Neural cell (in vitro differentiated cells): ENCODE data around the gene KREMEN2. TPM values are rescaled to one million over a fixed set of nuclear protein-coding genes. Genes with fewer than 3 reads are reported as not detected.
A peak's percentile ranks its signal among the peaks of the same experiment; 100 is the strongest.

Source experiments
- H2AFZ ChIP-seq: fragments of 200-600, 300-800 bp; sonication (generic), shearing (Covaris generic); 2 replicates; pipeline ENCODE4 v1.6.0; 2014; ENCODE audit warnings: low read depth, mild to moderate bottlenecking, antibody characterized with exemption, low read length, moderate library complexity
- H3F3A ChIP-seq: fragments of 200-600 bp; shearing (Covaris generic); 2 replicates; pipeline ENCODE4 v1.6.1; 2016; ENCODE audit warnings: mild to moderate bottlenecking, moderate library complexity, mixed read lengths, antibody characterized with exemption, low read length; ENCODE audit not compliant: insufficient read depth, poor library complexity, severe bottlenecking
- H3K27ac ChIP-seq: fragments of 200-600, 300-800 bp; sonication (generic), shearing (Covaris generic); 2 replicates; pipeline ENCODE4 v1.5.1; 2014; ENCODE audit warnings: mild to moderate bottlenecking, low read length, moderate library complexity
- H3K27me3 ChIP-seq: fragments of 300-800, 200-600 bp; sonication (generic), shearing (Covaris generic); 2 replicates; pipeline ENCODE4 v1.6.0; 2014; ENCODE audit warnings: mild to moderate bottlenecking, low read depth, low read length, moderate library complexity; ENCODE audit not compliant: insufficient read depth
- H3K36me3 ChIP-seq: fragments of 300-800, 200-600 bp; sonication (generic), shearing (Covaris generic); 2 replicates; pipeline ENCODE4 v1.5.1; 2014; ENCODE audit warnings: mild to moderate bottlenecking, antibody characterized with exemption, low read length, moderate library complexity; ENCODE audit not compliant: insufficient read depth
- H3K4me2 ChIP-seq: fragments of 300-800, 200-600 bp; sonication (generic), shearing (Covaris generic); 2 replicates; pipeline ENCODE4 v1.6.0; 2014; ENCODE audit warnings: mild to moderate bottlenecking, low read length
- H3K4me3 ChIP-seq: fragments of 300-800, 200-600 bp; sonication (generic), shearing (Covaris generic); 2 replicates; pipeline ENCODE4 v1.5.1; 2014; ENCODE audit warnings: mild to moderate bottlenecking, low read length, moderate library complexity
- H3K79me2 ChIP-seq: fragments of 200-600 bp; shearing (Covaris generic); replicated peaks from 2 replicates; pipeline ENCODE4 v1.6.0; 2014; ENCODE audit warnings: mild to moderate bottlenecking, low read length, moderate library complexity; ENCODE audit not compliant: insufficient read depth
- H3K9ac ChIP-seq: fragments of 300-800, 200-600 bp; sonication (generic), shearing (Covaris generic); 2 replicates; pipeline ENCODE4 v1.6.1; 2016; ENCODE audit warnings: mild to moderate bottlenecking, low read length, mixed read lengths
- H3K9me2 ChIP-seq: fragments of 200-600 bp; shearing (Covaris generic); 2 replicates; pipeline ENCODE4 v1.6.1; 2016; ENCODE audit warnings: mild to moderate bottlenecking, low read length, mixed read lengths; ENCODE audit not compliant: insufficient read depth
- H3K9me3 ChIP-seq: fragments of 200-600, 300-800 bp; sonication (generic), shearing (Covaris generic); 2 replicates; pipeline ENCODE4 v1.6.1; 2016; ENCODE audit warnings: mild to moderate bottlenecking, mixed run types, low read length, moderate library complexity, mixed read lengths
- H4K20me1 ChIP-seq: fragments of 200-600 bp; shearing (Covaris generic); 2 replicates; pipeline ENCODE4 v1.6.1; 2016; ENCODE audit warnings: mild to moderate bottlenecking, mixed run types; ENCODE audit not compliant: insufficient read depth
- EP300 ChIP-seq: fragments of 450-650 bp; conservative IDR thresholded peaks from 2 replicates; pipeline ENCODE4 v1.6.1; 2014; ENCODE audit warnings: antibody characterized with exemption, mild to moderate bottlenecking, moderate library complexity; ENCODE audit not compliant: poor library complexity, severe bottlenecking
- EZH2 ChIP-seq: fragments of 200-600, 300-800 bp; shearing (Covaris generic), sonication (generic); IDR thresholded peaks from 2 replicates; pipeline ENCODE4 v1.6.1; 2014; ENCODE audit warnings: antibody characterized with exemption, low read length, borderline replicate concordance, mild to moderate bottlenecking; ENCODE audit not compliant: insufficient read depth, poor library complexity, severe bottlenecking
- MXI1 ChIP-seq: fragments of 450-650 bp; conservative IDR thresholded peaks from 2 replicates; pipeline ENCODE4 v1.6.1; 2014; ENCODE audit warnings: antibody characterized with exemption, mild to moderate bottlenecking; ENCODE audit not compliant: poor library complexity, severe bottlenecking
- POLR2AphosphoS5 ChIP-seq: IDR thresholded peaks from 2 replicates; pipeline ENCODE4 v1.6.1; 2012
- RAD21 ChIP-seq: fragments of 450-650 bp; conservative IDR thresholded peaks from 2 replicates; pipeline ENCODE4 v1.6.1; 2014; ENCODE audit warnings: antibody characterized with exemption, mild to moderate bottlenecking, moderate library complexity
- SMC3 ChIP-seq: fragments of 450-650 bp; conservative IDR thresholded peaks from 2 replicates; pipeline ENCODE4 v1.6.1; 2014; ENCODE audit warnings: antibody characterized with exemption, mild to moderate bottlenecking, moderate library complexity; ENCODE audit not compliant: poor library complexity
- TAF1 ChIP-seq: IDR thresholded peaks from 2 replicates; pipeline ENCODE4 v1.6.1; 2012; ENCODE audit warnings: low read depth
- polyA plus RNA-seq: library from polyadenylated mRNA; depleted of rRNA; stranded (reverse); fragments of >200 nt; gene quantifications from 2 replicates; pipeline ENCODE4 v1.2.3, GENCODE V29; 2014
- TF ChIP-seq, protein P1 (sequence below): fragments of 450-650 bp; IDR thresholded peaks from 2 replicates; pipeline ENCODE4 v1.5.1; 2014; ENCODE audit warnings: antibody characterized with exemption, mild to moderate bottlenecking, moderate library complexity; ENCODE audit not compliant: poor library complexity, severe bottlenecking
- TF ChIP-seq, protein P2 (sequence below): IDR thresholded peaks from 2 replicates; pipeline ENCODE4 v1.6.1; 2012; ENCODE audit warnings: borderline replicate concordance

The KREMEN2 gene
- polyA plus RNA-seq, 1 donor from 2014 or later: 0.71 TPM

GRCh38 chr16:2970563-2970962 lies 6.5 kb downstream of the KREMEN2 start:
- H3K79me2 ChIP-seq: no peaks in the 10 kb centered on the region
- no peak overlapping the region for H3K27ac ChIP-seq
- peaks cover 27% of the 10 kb centered on the region for H3K27me3 ChIP-seq
- peak overlapping the region; percentile 76 for H3K4me2 ChIP-seq
- H3K4me3 ChIP-seq: peak overlapping the region; percentile 98
- no peak for TF ChIP-seq POLR2AphosphoS5
- TF ChIP-seq MXI1: no peak
- no peaks in the 10 kb centered on the region for H3F3A ChIP-seq
- H4K20me1 ChIP-seq: no peaks in the 10 kb centered on the region
- peak overlapping the region; percentile 83 for H3K9ac ChIP-seq
- H2AFZ ChIP-seq: no peak overlapping the region
- no peaks in the 10 kb centered on the region for H3K9me3 ChIP-seq
- no peaks in the 10 kb centered on the region for H3K9me2 ChIP-seq
- H3K36me3 ChIP-seq: no peaks in the 10 kb centered on the region

GRCh38 chr16:2971134-2971984 lies 7.3 kb downstream of the KREMEN2 start:
- H2AFZ ChIP-seq: no peak overlapping the region
- H3K9ac ChIP-seq: no peak overlapping the region
- H3K27ac ChIP-seq: no peak overlapping the region

More at GRCh38 chr16:2971134-2971984, 7.3 kb downstream of the KREMEN2 start:
- no peak overlapping the region for H3K4me2 ChIP-seq
- peaks cover 19% of the 10 kb centered on the region for H3K27me3 ChIP-seq
- H4K20me1 ChIP-seq: no peaks in the 10 kb centered on the region
- no peaks in the 10 kb centered on the region for H3F3A ChIP-seq
- no peaks in the 10 kb centered on the region for H3K9me2 ChIP-seq
- H3K4me3 ChIP-seq: peak overlapping the region; percentile 98
- H3K9me3 ChIP-seq: no peaks in the 10 kb centered on the region
- TF ChIP-seq SMC3 (no peak), RAD21 (no peak), MXI1 (no peak), EZH2 (no peak), EP300 (no peak), TAF1 (no peak)
- TF ChIP-seq, protein P1, sequence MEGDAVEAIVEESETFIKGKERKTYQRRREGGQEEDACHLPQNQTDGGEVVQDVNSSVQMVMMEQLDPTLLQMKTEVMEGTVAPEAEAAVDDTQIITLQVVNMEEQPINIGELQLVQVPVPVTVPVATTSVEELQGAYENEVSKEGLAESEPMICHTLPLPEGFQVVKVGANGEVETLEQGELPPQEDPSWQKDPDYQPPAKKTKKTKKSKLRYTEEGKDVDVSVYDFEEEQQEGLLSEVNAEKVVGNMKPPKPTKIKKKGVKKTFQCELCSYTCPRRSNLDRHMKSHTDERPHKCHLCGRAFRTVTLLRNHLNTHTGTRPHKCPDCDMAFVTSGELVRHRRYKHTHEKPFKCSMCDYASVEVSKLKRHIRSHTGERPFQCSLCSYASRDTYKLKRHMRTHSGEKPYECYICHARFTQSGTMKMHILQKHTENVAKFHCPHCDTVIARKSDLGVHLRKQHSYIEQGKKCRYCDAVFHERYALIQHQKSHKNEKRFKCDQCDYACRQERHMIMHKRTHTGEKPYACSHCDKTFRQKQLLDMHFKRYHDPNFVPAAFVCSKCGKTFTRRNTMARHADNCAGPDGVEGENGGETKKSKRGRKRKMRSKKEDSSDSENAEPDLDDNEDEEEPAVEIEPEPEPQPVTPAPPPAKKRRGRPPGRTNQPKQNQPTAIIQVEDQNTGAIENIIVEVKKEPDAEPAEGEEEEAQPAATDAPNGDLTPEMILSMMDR: no peak
- TF ChIP-seq, protein P2, sequence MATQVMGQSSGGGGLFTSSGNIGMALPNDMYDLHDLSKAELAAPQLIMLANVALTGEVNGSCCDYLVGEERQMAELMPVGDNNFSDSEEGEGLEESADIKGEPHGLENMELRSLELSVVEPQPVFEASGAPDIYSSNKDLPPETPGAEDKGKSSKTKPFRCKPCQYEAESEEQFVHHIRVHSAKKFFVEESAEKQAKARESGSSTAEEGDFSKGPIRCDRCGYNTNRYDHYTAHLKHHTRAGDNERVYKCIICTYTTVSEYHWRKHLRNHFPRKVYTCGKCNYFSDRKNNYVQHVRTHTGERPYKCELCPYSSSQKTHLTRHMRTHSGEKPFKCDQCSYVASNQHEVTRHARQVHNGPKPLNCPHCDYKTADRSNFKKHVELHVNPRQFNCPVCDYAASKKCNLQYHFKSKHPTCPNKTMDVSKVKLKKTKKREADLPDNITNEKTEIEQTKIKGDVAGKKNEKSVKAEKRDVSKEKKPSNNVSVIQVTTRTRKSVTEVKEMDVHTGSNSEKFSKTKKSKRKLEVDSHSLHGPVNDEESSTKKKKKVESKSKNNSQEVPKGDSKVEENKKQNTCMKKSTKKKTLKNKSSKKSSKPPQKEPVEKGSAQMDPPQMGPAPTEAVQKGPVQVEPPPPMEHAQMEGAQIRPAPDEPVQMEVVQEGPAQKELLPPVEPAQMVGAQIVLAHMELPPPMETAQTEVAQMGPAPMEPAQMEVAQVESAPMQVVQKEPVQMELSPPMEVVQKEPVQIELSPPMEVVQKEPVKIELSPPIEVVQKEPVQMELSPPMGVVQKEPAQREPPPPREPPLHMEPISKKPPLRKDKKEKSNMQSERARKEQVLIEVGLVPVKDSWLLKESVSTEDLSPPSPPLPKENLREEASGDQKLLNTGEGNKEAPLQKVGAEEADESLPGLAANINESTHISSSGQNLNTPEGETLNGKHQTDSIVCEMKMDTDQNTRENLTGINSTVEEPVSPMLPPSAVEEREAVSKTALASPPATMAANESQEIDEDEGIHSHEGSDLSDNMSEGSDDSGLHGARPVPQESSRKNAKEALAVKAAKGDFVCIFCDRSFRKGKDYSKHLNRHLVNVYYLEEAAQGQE: no peak
- H3K36me3 ChIP-seq: no peaks in the 10 kb centered on the region
- no peaks in the 10 kb centered on the region for H3K79me2 ChIP-seq
